H1 (cell line): Measurements from ENCODE around the gene SENP6. TPM values are rescaled to one million over a fixed set of nuclear protein-coding genes. Genes with fewer than 3 reads are reported as not detected.

Source experiments
- CTCF ChIA-PET: fragments of 300-600 bp; sonication (Branson Sonifier 250); formaldehyde crosslinking; loops from one replicate; lab custom pipeline; 2021; ENCODE audit not compliant: partially characterized antibody; lab: Charles Lee
- POLR2A ChIA-PET: fragments of 300-600 bp; sonication (Branson Sonifier 250); formaldehyde crosslinking; loops from one replicate; lab custom pipeline; 2021; ENCODE audit warnings: inconsistent platforms; ENCODE audit not compliant: partially characterized antibody; lab: Charles Lee
- DNase-seq, 2 experiments: peaks; one replicate each; pipeline versions ENCODE4 v3.0.0 to v3.0.0-alpha.2; 2010 to 2022; ENCODE audit warnings: low spot score in 2 of 2, low read depth in 1 of 2, mixed read lengths in 1 of 2
- FAIRE-seq: peaks from 2 replicates; lab custom pipeline; 2011; peaks lifted over from hg19 to GRCh38; lab: Jason Lieb, UNC
- H2AFZ ChIP-seq: 2 replicates; pipeline ENCODE4 v1.8.1; 2012; ENCODE audit warnings: low read length, inconsistent platforms
- H2AK5ac ChIP-seq: 2 replicates; pipeline ENCODE4 v1.6.1; 2013; ENCODE audit warnings: low read depth, low read length
- H2BK120ac ChIP-seq: replicated peaks from 2 replicates; pipeline ENCODE3; 2013; ENCODE audit warnings: low read depth, low read length, inconsistent platforms
- H2BK12ac ChIP-seq: 2 replicates; pipeline ENCODE4 v1.6.1; 2013; ENCODE audit warnings: low read depth, low read length
- H2BK15ac ChIP-seq: 2 replicates; pipeline ENCODE4 v1.6.1; 2013; ENCODE audit warnings: low read length
- H2BK20ac ChIP-seq: 2 replicates; pipeline ENCODE4 v1.6.1; 2013; ENCODE audit warnings: low read length
- H2BK5ac ChIP-seq: 2 replicates; pipeline ENCODE4 v1.6.1; 2013; ENCODE audit warnings: low read depth, low read length
- H3K14ac ChIP-seq: 2 replicates; pipeline ENCODE4 v1.6.1; 2013; ENCODE audit warnings: inconsistent platforms; ENCODE audit not compliant: insufficient read length
- H3K18ac ChIP-seq: 2 replicates; pipeline ENCODE4 v1.6.1; 2013; ENCODE audit warnings: low read length; ENCODE audit errors: extremely low read depth
- H3K23ac ChIP-seq: 2 replicates; pipeline ENCODE4 v1.6.1; 2013; ENCODE audit warnings: inconsistent platforms; ENCODE audit not compliant: insufficient read length
- H3K23me2 ChIP-seq: 2 replicates; pipeline ENCODE4 v1.6.1; 2013; ENCODE audit warnings: low read depth, low read length
- H3K27ac ChIP-seq: 2 replicates; pipeline ENCODE4 v1.6.1; 2011; ENCODE audit warnings: low read depth, low read length, inconsistent platforms
- H3K27me3 ChIP-seq, 4 experiments: replicated peaks in 1 of 4; 1 replicate in 1 of 4; 2 replicates in 3 of 4; pipeline versions ENCODE4 v1.6.1 to v1.8.1; 2011 to 2013; ENCODE audit warnings: low read length in 3 of 4, mild to moderate bottlenecking in 3 of 4, inconsistent platforms in 2 of 4, mixed read lengths in 2 of 4, moderate library complexity in 1 of 4; ENCODE audit not compliant: control insufficient read depth in 3 of 4, insufficient read depth in 3 of 4; ENCODE audit errors: extremely low read depth in 1 of 4
- H3K36me3 ChIP-seq, 4 experiments: 2 replicates each; pipeline versions ENCODE4 v1.6.1 to v1.8.1; 2011 to 2013; ENCODE audit warnings: mild to moderate bottlenecking in 4 of 4, low read length in 3 of 4, moderate library complexity in 2 of 4, control low read depth in 1 of 4, inconsistent platforms in 1 of 4; ENCODE audit not compliant: insufficient read depth in 4 of 4, control insufficient read depth in 2 of 4
- H3K4ac ChIP-seq: replicated peaks from 2 replicates; pipeline ENCODE3; 2013; ENCODE audit warnings: low read length, low read depth, mixed read lengths, inconsistent platforms; ENCODE audit not compliant: insufficient read length
- H3K4me1 ChIP-seq, 4 experiments: replicated peaks in 1 of 4; 1 replicate in 1 of 4; 2 replicates in 3 of 4; pipeline versions ENCODE4 v1.6.1 to v1.8.1; 2011 to 2013; ENCODE audit warnings: low read length in 3 of 4, inconsistent platforms in 2 of 4, mixed read lengths in 1 of 4; ENCODE audit not compliant: insufficient read depth in 4 of 4, control insufficient read depth in 3 of 4
- H3K4me2 ChIP-seq, 2 experiments: 2 replicates each; pipeline versions ENCODE4 v1.6.1 to v1.8.1; 2011 to 2013; ENCODE audit warnings: low read depth in 2 of 2, low read length in 2 of 2, control low read depth in 1 of 2, inconsistent platforms in 1 of 2, mild to moderate bottlenecking in 1 of 2; ENCODE audit not compliant: insufficient read depth in 1 of 2
- H3K4me3 ChIP-seq, 4 experiments: fragments of 200-600, 300-600 bp in 1 of 4; sonication (generic), shearing (Covaris generic), sonication (Bioruptor Twin) in 1 of 4; 2 replicates each; pipeline versions ENCODE4 v1.5.1 to v1.8.1; 2011 to 2016; ENCODE audit warnings: low read length in 4 of 4, low read depth in 3 of 4, control low read depth in 2 of 4, inconsistent platforms in 2 of 4, mild to moderate bottlenecking in 2 of 4, mixed read lengths in 1 of 4, moderate library complexity in 1 of 4; ENCODE audit not compliant: insufficient read depth in 2 of 4; ENCODE audit errors: extremely low read depth in 1 of 4
- H3K56ac ChIP-seq: replicated peaks from 2 replicates; pipeline ENCODE3; 2013; ENCODE audit warnings: low read depth, mild to moderate bottlenecking, mixed read lengths, low read length, inconsistent platforms; ENCODE audit not compliant: insufficient read length
- H3K79me1 ChIP-seq: 2 replicates; pipeline ENCODE4 v1.6.1; 2013; ENCODE audit warnings: low read depth, low read length, control low read depth
- H3K79me2 ChIP-seq, 2 experiments: 2 replicates each; pipeline versions ENCODE4 v1.6.1 to v1.8.1; 2012 to 2013; ENCODE audit warnings: low read length in 2 of 2, mild to moderate bottlenecking in 2 of 2, inconsistent platforms in 1 of 2; ENCODE audit not compliant: insufficient read depth in 2 of 2, control insufficient read depth in 1 of 2
- H3K9ac ChIP-seq, 4 experiments: replicated peaks in 1 of 4; 1 replicate in 1 of 4; 2 replicates in 3 of 4; pipeline versions ENCODE4 v1.6.1 to v1.8.1; 2011 to 2013; ENCODE audit warnings: low read depth in 3 of 4, low read length in 3 of 4, control low read depth in 2 of 4, mild to moderate bottlenecking in 2 of 4, moderate library complexity in 2 of 4, inconsistent platforms in 1 of 4; ENCODE audit errors: extremely low read depth in 1 of 4
- H3K9me3 ChIP-seq, 2 experiments: 2 replicates each; pipeline versions ENCODE4 v1.6.1 to v1.8.1; 2012 to 2013; ENCODE audit warnings: mild to moderate bottlenecking in 2 of 2, moderate library complexity in 2 of 2, control low read depth in 1 of 2, inconsistent platforms in 1 of 2, low read depth in 1 of 2, low read length in 1 of 2, mixed read lengths in 1 of 2; ENCODE audit not compliant: insufficient read depth in 2 of 2
- H4K20me1 ChIP-seq, 2 experiments: replicated peaks in 1 of 2; 2 replicates each; pipeline versions ENCODE3 to v1.8.1; 2011 to 2013; ENCODE audit warnings: inconsistent platforms in 2 of 2, low read length in 2 of 2, mild to moderate bottlenecking in 1 of 2; ENCODE audit not compliant: insufficient read depth in 2 of 2, control insufficient read depth in 1 of 2
- H4K5ac ChIP-seq: 2 replicates; pipeline ENCODE4 v1.6.1; 2013; ENCODE audit warnings: low read length, low read depth, mixed read lengths, inconsistent platforms; ENCODE audit not compliant: insufficient read length
- H4K8ac ChIP-seq: 2 replicates; pipeline ENCODE4 v1.8.0; 2013; ENCODE audit warnings: mild to moderate bottlenecking, moderate library complexity, low read length, inconsistent platforms; ENCODE audit not compliant: insufficient read depth; ENCODE audit errors: extremely low read depth
- H4K91ac ChIP-seq: replicated peaks from 2 replicates; pipeline ENCODE3; 2013; ENCODE audit warnings: low read length, mixed read lengths, inconsistent platforms; ENCODE audit not compliant: insufficient read length
- CBX5 ChIP-seq: fragments of 300-800, 300-1000 bp; sonication (generic); IDR thresholded peaks from 2 replicates; pipeline ENCODE4 v1.7.1; 2016; ENCODE audit warnings: antibody characterized with exemption, low read length, low read depth
- CEBPB ChIP-seq: IDR thresholded peaks from 2 replicates; pipeline ENCODE4 v1.6.1; 2012; ENCODE audit warnings: low read depth, low read length
- HDAC2 ChIP-seq, 2 experiments: fragments of 300-600 bp in 1 of 2; sonication (generic) in 1 of 2; IDR thresholded peaks; 2 replicates each; pipeline ENCODE4 v1.6.1; 2011 to 2012; ENCODE audit warnings: low read depth in 2 of 2, low read length in 2 of 2, mild to moderate bottlenecking in 2 of 2, moderate library complexity in 2 of 2, borderline replicate concordance in 1 of 2, inconsistent platforms in 1 of 2
- HDAC6 ChIP-seq: IDR thresholded peaks from one replicate; pipeline ENCODE4 v1.7.1; 2012; ENCODE audit warnings: low read depth, mild to moderate bottlenecking, inconsistent platforms, low read length, moderate library complexity
- JUN ChIP-seq: IDR thresholded peaks from 2 replicates; pipeline ENCODE4 v1.6.1; 2011; ENCODE audit warnings: low read depth, mild to moderate bottlenecking, improper control_type of control experiment, low read length
- MAFK ChIP-seq: IDR thresholded peaks from 2 replicates; pipeline ENCODE4 v1.6.1; 2012; ENCODE audit warnings: low read depth, mild to moderate bottlenecking, improper control_type of control experiment, low read length
- POLR2A ChIP-seq, 2 experiments: IDR thresholded peaks; 1 replicate in 1 of 2; 2 replicates in 1 of 2; pipeline ENCODE4 v1.6.1; 2011; ENCODE audit warnings: low read depth in 2 of 2, low read length in 2 of 2, mild to moderate bottlenecking in 2 of 2; ENCODE audit errors: control extremely low read depth in 1 of 2
- POLR2AphosphoS5 ChIP-seq: IDR thresholded peaks from 2 replicates; pipeline ENCODE4 v1.6.1; 2011; ENCODE audit warnings: low read depth, low read length
- SIRT6 ChIP-seq: IDR thresholded peaks from one replicate; pipeline ENCODE4 v1.7.1; 2012; ENCODE audit warnings: low read length, inconsistent platforms
- SP4 ChIP-seq: IDR thresholded peaks from 2 replicates; pipeline ENCODE4 v1.6.1; 2012; ENCODE audit warnings: low read length, inconsistent platforms
- SUZ12 ChIP-seq: fragments of 200-600 bp; sonication (generic); IDR thresholded peaks from 2 replicates; pipeline ENCODE4 v1.6.1; 2012; ENCODE audit warnings: mild to moderate bottlenecking, inconsistent platforms, low read length, moderate library complexity, mixed read lengths
- TCF12 ChIP-seq: IDR thresholded peaks from 2 replicates; pipeline ENCODE4 v1.6.1; 2011; ENCODE audit warnings: low read depth, mild to moderate bottlenecking, low read length
- polyA plus RNA-seq, 7 experiments: library from polyadenylated mRNA; depleted of rRNA in 3 of 7; stranded (reverse) in 5 of 7; unstranded in 2 of 7; fragments of >200 nt in 5 of 7; fragments of 200-250 nt in 2 of 7; gene quantifications; 1 replicate in 5 of 7; 2 replicates in 1 of 7; 4 replicates in 1 of 7; pipeline versions ENCODE4 v1.2.1 to v1.2.3, GENCODE V29; 2011 to 2013; ENCODE audit warnings: missing spikeins in 2 of 7, mixed read lengths in 2 of 7
- total RNA-seq: library from RNA; stranded (reverse); fragmentation: NEBNext Ultra II Directional; extraction: Animal tissue kit (Norgen Biotek cat#: 25700); gene quantifications from 2 replicates; pipeline ENCODE4 v1.2.1, GENCODE V29; 2021
- TF ChIP-seq, protein P1 (sequence below), 3 experiments: IDR thresholded peaks; 1 replicate in 2 of 3; 2 replicates in 1 of 3; pipeline versions ENCODE4 v1.5.1 to v1.6.1; 2011; ENCODE audit warnings: low read length in 3 of 3, mild to moderate bottlenecking in 3 of 3, inconsistent platforms in 2 of 3, low read depth in 1 of 3, moderate library complexity in 1 of 3; ENCODE audit not compliant: insufficient read depth in 1 of 3; ENCODE audit errors: control extremely low read depth in 1 of 3
- TF ChIP-seq, protein P2 (sequence below): IDR thresholded peaks from 2 replicates; pipeline ENCODE4 v1.6.1; 2011; ENCODE audit warnings: low read depth, mild to moderate bottlenecking, low read length; ENCODE audit not compliant: insufficient read depth

SENP6 gene
- total and polyA plus RNA-seq, 2 of the 8 experiments (the other 6 are each of a cell fraction or from before 2014, with no cell fraction given) = 13.8 to 103 TPM

DNA sequence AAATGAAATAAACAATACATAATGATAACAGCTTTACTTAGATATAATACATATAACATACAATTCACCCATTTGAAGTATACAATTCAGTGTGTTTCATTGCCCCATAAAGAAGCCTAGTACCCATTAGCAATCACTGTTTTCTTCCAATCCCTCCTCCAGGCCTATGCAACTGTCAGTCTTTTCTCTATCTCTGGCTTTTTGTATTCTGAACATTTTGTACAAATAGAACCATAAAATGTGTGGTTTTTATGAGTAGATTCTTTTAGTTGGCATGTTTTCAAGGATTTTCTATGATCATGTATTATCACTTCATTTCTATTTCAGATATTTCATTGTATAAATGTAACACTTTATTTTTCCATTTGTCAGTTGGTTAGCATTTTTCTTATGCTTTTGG lies 92.7 kb downstream of the SENP6 start:
- Histone ChIP-seq H3K14ac (no peak overlapping the region), H2BK15ac (no peak overlapping the region), H3K27ac (no peak overlapping the region), H3K9ac (no peak overlapping the region), H3K4me2 (no peak overlapping the region), H2BK12ac (no peak overlapping the region), H2AFZ (no peak overlapping the region), H2AK5ac (no peak overlapping the region), H3K27me3 (no peaks in the 10 kb centered on the region), H4K8ac (no peak overlapping the region), H2BK120ac (no peak overlapping the region), H3K4ac (no peak overlapping the region), H3K18ac (no peak overlapping the region), H3K9me3 (no peaks in the 10 kb centered on the region), H2BK5ac (no peak overlapping the region), H3K4me3 (no peak overlapping the region), H3K4me1 (no peaks in the 10 kb centered on the region), H3K36me3 (peaks cover 0 to 37% (median 11%) of the 10 kb centered on the region in 4 experiments; a peak in 7 of 8 replicates), H4K20me1 (peaks cover 0 to 2% of the 10 kb centered on the region in 2 experiments), H3K79me2 (no peaks in the 10 kb centered on the region), H4K5ac (no peak overlapping the region), H3K79me1 (no peaks in the 10 kb centered on the region), H3K56ac (no peak overlapping the region), H3K23me2 (no peaks in the 10 kb centered on the region), H3K23ac (no peak overlapping the region), H4K91ac (no peak overlapping the region), H2BK20ac (no peak overlapping the region)
- DNase-seq (no peak), FAIRE-seq (no peak)
- ChIA-PET CTCF (no interaction called here), POLR2A (no interaction called here)
- TF ChIP-seq CEBPB (no peak), CBX5 (no peak), POLR2AphosphoS5 (no peak), TCF12 (no peak), SP4 (no peak), SIRT6 (no peak), SUZ12 (no peak), POLR2A (IDR thresholded peaks at IDR 0.05; ENCODE audit: control extremely low read depth in 1 of 2, low read depth in 2 of 2, low read length in 2 of 2) (no peak), HDAC2 (IDR thresholded peaks at IDR 0.05; ENCODE audit: borderline replicate concordance in 1 of 2, low read depth in 2 of 2, low read length in 2 of 2) (no peak), HDAC6 (no peak), JUN (no peak), MAFK (no peak)
- TF ChIP-seq, protein P1, sequence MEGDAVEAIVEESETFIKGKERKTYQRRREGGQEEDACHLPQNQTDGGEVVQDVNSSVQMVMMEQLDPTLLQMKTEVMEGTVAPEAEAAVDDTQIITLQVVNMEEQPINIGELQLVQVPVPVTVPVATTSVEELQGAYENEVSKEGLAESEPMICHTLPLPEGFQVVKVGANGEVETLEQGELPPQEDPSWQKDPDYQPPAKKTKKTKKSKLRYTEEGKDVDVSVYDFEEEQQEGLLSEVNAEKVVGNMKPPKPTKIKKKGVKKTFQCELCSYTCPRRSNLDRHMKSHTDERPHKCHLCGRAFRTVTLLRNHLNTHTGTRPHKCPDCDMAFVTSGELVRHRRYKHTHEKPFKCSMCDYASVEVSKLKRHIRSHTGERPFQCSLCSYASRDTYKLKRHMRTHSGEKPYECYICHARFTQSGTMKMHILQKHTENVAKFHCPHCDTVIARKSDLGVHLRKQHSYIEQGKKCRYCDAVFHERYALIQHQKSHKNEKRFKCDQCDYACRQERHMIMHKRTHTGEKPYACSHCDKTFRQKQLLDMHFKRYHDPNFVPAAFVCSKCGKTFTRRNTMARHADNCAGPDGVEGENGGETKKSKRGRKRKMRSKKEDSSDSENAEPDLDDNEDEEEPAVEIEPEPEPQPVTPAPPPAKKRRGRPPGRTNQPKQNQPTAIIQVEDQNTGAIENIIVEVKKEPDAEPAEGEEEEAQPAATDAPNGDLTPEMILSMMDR (IDR thresholded peaks at IDR 0.05; ENCODE audit: control extremely low read depth in 1 of 3, insufficient read depth in 1 of 3, low read depth in 1 of 3, low read length in 3 of 3) = no peak
- TF ChIP-seq, protein P2, sequence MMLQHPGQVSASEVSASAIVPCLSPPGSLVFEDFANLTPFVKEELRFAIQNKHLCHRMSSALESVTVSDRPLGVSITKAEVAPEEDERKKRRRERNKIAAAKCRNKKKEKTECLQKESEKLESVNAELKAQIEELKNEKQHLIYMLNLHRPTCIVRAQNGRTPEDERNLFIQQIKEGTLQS = no peak
